ENCODE measurements around the gene MYPN. TPM values are rescaled to one million over a fixed set of nuclear protein-coding genes. Genes with fewer than 3 reads are reported as not detected.

Gene MYPN
- total and polyA plus RNA-seq, 11 donors = 33.4 to 240 (median 152) TPM

DNA sequence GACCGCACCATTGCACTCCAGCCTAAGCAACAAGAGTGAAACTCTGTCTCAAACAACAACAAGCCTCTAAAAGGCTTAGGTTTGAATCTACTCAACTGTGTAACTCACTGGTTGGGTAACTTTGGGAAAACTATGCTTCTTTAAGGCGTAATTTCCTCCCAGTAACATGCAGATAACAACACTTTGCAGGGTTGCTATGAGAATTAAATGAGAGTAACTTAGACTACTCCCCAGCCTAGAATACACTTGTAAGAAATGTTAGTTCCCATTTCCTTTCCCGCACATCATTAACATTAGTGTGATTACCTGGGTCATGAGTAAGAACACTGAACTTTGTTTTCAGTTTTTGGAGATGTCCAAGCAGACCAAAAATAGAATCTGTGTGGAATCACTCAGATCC lies 5.4 kb upstream of the MYPN start:
- no peak for DNase-seq
- peaks cover 0 to 13% (median 0%) of the 10 kb centered on the region in 12 donors for H3K4me1 ChIP-seq
- TF ChIP-seq POLR2A (IDR thresholded peaks at IDR 0.05) = no peak
- TF ChIP-seq, protein P1, sequence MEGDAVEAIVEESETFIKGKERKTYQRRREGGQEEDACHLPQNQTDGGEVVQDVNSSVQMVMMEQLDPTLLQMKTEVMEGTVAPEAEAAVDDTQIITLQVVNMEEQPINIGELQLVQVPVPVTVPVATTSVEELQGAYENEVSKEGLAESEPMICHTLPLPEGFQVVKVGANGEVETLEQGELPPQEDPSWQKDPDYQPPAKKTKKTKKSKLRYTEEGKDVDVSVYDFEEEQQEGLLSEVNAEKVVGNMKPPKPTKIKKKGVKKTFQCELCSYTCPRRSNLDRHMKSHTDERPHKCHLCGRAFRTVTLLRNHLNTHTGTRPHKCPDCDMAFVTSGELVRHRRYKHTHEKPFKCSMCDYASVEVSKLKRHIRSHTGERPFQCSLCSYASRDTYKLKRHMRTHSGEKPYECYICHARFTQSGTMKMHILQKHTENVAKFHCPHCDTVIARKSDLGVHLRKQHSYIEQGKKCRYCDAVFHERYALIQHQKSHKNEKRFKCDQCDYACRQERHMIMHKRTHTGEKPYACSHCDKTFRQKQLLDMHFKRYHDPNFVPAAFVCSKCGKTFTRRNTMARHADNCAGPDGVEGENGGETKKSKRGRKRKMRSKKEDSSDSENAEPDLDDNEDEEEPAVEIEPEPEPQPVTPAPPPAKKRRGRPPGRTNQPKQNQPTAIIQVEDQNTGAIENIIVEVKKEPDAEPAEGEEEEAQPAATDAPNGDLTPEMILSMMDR (IDR thresholded peaks at IDR 0.05) = no peak
- ATAC-seq = no peak
- H3K4me3 ChIP-seq = no peak overlapping the region
- intact Hi-C loops (cut with DNase I) = no loop called here
- WGBS, 4 donors = 91 to 93% (median 92%) methylated on average over 3 of the region's 3 CpGs
- H3K9me3 ChIP-seq = no peaks in the 10 kb centered on the region
- no peaks in the 10 kb centered on the region for H3K36me3 ChIP-seq
- no peaks in the 10 kb centered on the region for H3K27me3 ChIP-seq
- H3K27ac ChIP-seq = no peak overlapping the region

DNA sequence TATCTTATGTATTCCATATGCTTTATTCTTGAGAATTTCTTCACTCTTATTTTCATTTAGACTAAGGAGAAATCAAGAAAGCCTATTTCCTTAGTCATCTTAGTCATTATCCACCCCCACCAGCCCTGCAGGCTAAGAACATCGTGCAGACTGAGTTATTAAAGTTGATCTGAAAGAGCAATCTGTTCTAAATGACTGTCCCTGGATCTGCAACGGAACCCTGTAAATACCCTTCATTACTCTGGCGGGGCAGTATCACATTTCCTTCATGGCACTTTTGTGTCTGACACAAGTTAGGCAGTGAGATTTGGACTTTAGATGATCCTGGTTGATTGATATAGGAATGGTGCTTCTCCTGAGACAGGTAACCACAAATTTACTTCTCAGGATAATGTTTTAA lies 3.5 kb upstream of the MYPN start:
- TF ChIP-seq, protein P1 (IDR thresholded peaks at IDR 0.05) = no peak
- no peak for TF ChIP-seq POLR2A (IDR thresholded peaks at IDR 0.05)
- H3K36me3 ChIP-seq = no peaks in the 10 kb centered on the region
- intact Hi-C loops (cut with DNase I) = no loop called here
- no peaks in the 10 kb centered on the region for H3K9me3 ChIP-seq
- no peaks in the 10 kb centered on the region for H3K27me3 ChIP-seq
- DNase-seq = no peak
- ATAC-seq = peak in 1 of 4 donors; percentile 18
- H3K4me1 ChIP-seq = peaks cover 0 to 13% (median 0%) of the 10 kb centered on the region in 12 donors
- no peak overlapping the region for H3K4me3 ChIP-seq
- WGBS, 4 donors = 29 to 60% (median 45%) methylated on average over 3 of the region's 3 CpGs
- peak overlapping the region in 3 of 12 donors; percentile 10 to 30 (median 13) for H3K27ac ChIP-seq

DNA sequence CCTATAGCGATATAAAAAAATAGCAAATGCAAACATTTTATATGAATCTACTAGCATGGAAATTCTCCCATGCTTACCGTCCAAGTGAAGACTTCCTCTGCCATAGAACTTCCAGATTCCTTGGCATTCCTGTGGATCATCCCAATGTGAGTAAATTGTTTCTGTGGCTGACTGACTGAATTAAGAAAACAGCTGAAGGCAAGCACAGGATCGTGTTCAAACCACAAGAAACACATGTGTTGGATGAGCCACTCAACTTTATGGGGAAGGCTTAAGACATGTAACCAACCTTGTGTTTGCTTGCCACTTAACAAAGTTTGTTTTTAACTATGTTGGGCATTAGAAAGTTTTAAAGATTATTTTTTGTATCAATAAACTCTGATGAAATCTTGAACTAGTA lies 2.6 kb upstream of the MYPN start:
- no peaks in the 10 kb centered on the region for H3K36me3 ChIP-seq
- 67 to 78% (median 71%) methylated on average over 3 of the region's 3 CpGs for WGBS, 4 donors
- peaks cover 0 to 13% (median 0%) of the 10 kb centered on the region in 12 donors for H3K4me1 ChIP-seq
- no peaks in the 10 kb centered on the region for H3K27me3 ChIP-seq
- ATAC-seq = no peak
- H3K4me3 ChIP-seq = no peak overlapping the region
- intact Hi-C loops (cut with DNase I) = no loop called here
- no peak for DNase-seq
- TF ChIP-seq, protein P1 (IDR thresholded peaks at IDR 0.05) = no peak
- TF ChIP-seq POLR2A (IDR thresholded peaks at IDR 0.05) = no peak
- H3K9me3 ChIP-seq = no peaks in the 10 kb centered on the region
- no peak overlapping the region for H3K27ac ChIP-seq

DNA sequence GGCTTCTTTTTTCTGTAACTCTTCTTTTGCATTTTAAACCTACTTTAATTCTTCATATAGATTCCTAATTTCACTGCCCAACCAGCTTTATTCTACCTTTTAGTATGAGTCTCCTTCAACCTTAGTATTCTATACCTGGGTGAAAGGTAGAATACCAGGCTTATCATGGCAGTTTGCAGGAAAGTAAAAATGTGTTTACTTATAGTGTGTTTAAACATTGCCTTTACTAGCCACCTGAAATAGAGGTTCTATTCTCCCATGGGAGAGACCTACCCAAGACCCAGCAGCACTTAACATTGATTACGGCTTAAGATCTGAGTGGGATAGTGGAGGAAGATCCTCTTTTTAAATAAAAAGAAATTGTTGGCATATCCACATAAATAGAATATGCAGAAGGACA lies 1.6 kb upstream of the MYPN start:
- no peaks in the 10 kb centered on the region for H3K27me3 ChIP-seq
- ATAC-seq (no peak), DNase-seq (no peak)
- 94 to 100% (median 96%) methylated on average over 1 of the region's 1 CpG for WGBS, 4 donors
- H3K4me1 ChIP-seq = peaks cover 0 to 13% (median 0%) of the 10 kb centered on the region in 12 donors
- H3K27ac ChIP-seq = peak overlapping the region in 2 of 12 donors; percentile 6 to 76
- intact Hi-C loops (cut with DNase I) = no loop called here
- H3K9me3 ChIP-seq = no peaks in the 10 kb centered on the region
- H3K36me3 ChIP-seq = no peaks in the 10 kb centered on the region
- no peak overlapping the region for H3K4me3 ChIP-seq
- TF ChIP-seq POLR2A (IDR thresholded peaks at IDR 0.05) = no peak
- TF ChIP-seq, protein P1 (IDR thresholded peaks at IDR 0.05) = no peak
